Brain microvascular endothelial cell (primary cell): ENCODE results near the gene RBM42.

Source experiments
- DNase-seq: peaks from one replicate; pipeline ENCODE4 v3.0.0-alpha.2; 2020
- H3K27ac ChIP-seq: fragments of 250-450 bp; sonication (Bioruptor Pico); 2 replicates; pipeline ENCODE4 v1.5.1; 2020; ENCODE audit warnings: mild to moderate bottlenecking, moderate library complexity
- H3K27me3 ChIP-seq: fragments of 250-450 bp; sonication (Bioruptor Pico); replicated peaks from 2 replicates; pipeline ENCODE4 v1.5.1; 2020; ENCODE audit warnings: mild to moderate bottlenecking
- H3K36me3 ChIP-seq: fragments of 250-450 bp; sonication (Bioruptor Pico); replicated peaks from 2 replicates; pipeline ENCODE4 v1.5.1; 2020; ENCODE audit warnings: mild to moderate bottlenecking
- H3K4me3 ChIP-seq: 2 replicates; pipeline ENCODE4 v1.5.1; 2011; ENCODE audit warnings: low read depth, mild to moderate bottlenecking, control low read depth, low read length, moderate library complexity
- CTCF ChIP-seq: IDR thresholded peaks from 2 replicates; pipeline ENCODE4 v1.5.1; 2011; ENCODE audit warnings: low read depth, mild to moderate bottlenecking, moderate library complexity, low read length, control low read depth, inconsistent platforms; ENCODE audit errors: missing control alignments
- in situ Hi-C: cut with HindIII; loops from 2 replicates; pipeline ENCODE4 v1.10.0; 2017; ENCODE audit warnings: low sequenced_read_pairs, low pct_ligation_motif_present

Gene RBM42

DNA sequence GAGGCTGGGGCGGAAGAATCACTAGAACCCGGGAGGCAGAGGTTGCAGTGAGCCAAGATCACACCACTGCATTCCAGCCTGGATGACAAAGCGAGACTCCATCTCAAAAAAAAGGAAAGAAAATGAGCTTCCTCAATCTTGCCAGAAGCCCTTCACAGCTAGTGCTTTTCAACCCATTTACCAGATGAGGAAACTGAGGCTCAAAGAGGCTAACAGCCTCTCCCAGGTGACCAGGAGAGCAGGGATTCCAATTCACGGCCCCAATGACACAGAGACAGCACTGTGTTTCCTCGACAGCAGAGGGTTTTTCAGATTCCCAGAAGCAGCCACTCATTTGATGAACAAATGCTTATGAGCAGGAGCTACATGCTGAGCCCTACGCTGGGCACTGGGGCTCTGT is 40.7 kb downstream of the RBM42 start:
- no peak overlapping the region for H3K4me3 ChIP-seq
- TF ChIP-seq CTCF: no peak
- no peak overlapping the region for H3K27ac ChIP-seq
- no peaks in the 10 kb centered on the region for H3K27me3 ChIP-seq
- no peak for DNase-seq
- H3K36me3 ChIP-seq: no peaks in the 10 kb centered on the region
- in situ Hi-C loops: no loop called here

GRCh38 chr19:35669974-35670373 is 41.1 kb downstream of the RBM42 start:
- in situ Hi-C loops: no loop called here
- Histone ChIP-seq H3K4me3 (no peak overlapping the region), H3K27ac (no peak overlapping the region), H3K36me3 (no peaks in the 10 kb centered on the region), H3K27me3 (no peaks in the 10 kb centered on the region)
- no peak for TF ChIP-seq CTCF
- DNase-seq: no peak

DNA sequence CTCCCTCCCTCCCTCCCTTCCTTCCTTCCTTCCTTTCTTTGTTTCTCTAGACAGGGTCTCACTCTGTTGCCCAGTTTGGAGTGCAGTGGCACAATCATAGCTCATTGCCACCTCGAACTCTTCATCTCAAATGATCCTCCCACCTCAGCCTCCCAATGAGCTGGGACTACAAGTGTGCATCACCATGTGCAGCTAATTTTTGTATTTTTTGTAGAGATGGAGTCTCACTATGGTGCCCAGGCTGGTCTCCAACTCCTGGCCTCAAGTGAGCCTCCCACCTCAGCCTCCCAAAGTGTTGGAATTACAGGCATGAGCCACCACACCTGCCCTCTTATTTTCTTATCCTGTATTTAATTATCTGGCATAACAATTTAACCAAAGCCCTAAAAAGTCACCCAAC is 41.9 kb downstream of the RBM42 start:
- in situ Hi-C loops: no loop called here
- Histone ChIP-seq H3K27ac (no peak overlapping the region), H3K27me3 (no peaks in the 10 kb centered on the region), H3K36me3 (no peaks in the 10 kb centered on the region), H3K4me3 (no peak overlapping the region)
- no peak for TF ChIP-seq CTCF
- DNase-seq: no peak

GRCh38 chr19:35671818-35672217 is 43.0 kb downstream of the RBM42 start:
- H3K27ac ChIP-seq: no peak overlapping the region
- no peak for DNase-seq
- in situ Hi-C loops: no loop called here
- H3K27me3 ChIP-seq: no peaks in the 10 kb centered on the region
- no peaks in the 10 kb centered on the region for H3K36me3 ChIP-seq
- TF ChIP-seq CTCF: no peak
- no peak overlapping the region for H3K4me3 ChIP-seq

- H3K4me3 ChIP-seq: peak overlapping the region; percentile 39
- no peaks in the 10 kb centered on the region for H3K27me3 ChIP-seq
- no peak for TF ChIP-seq CTCF
- in situ Hi-C loops: no loop called here
- DNase-seq: peak; percentile 59
- no peak overlapping the region for H3K27ac ChIP-seq
- H3K36me3 ChIP-seq: no peaks in the 10 kb centered on the region
These were observed 44.4 kb downstream of the RBM42 start for GRCh38 chr19:35673121-35673804.

GRCh38 chr19:35675589-35676140 is 46.8 kb downstream of the RBM42 start:
- Histone ChIP-seq H3K27me3 (no peaks in the 10 kb centered on the region), H3K4me3 (no peak overlapping the region), H3K27ac (no peak overlapping the region), H3K36me3 (no peaks in the 10 kb centered on the region)
- no peak for TF ChIP-seq CTCF
- in situ Hi-C loops: no loop called here
- DNase-seq: no peak
